HG03342 (cell line): ENCODE data around the gene CPZ.
"Not testable (repeated sequence)": the region's sequence is repeated elsewhere in the genome, so short reads cannot be mapped to it uniquely, and the experiment has no call there.

ENCODE experiments used
- ATAC-seq: cut with Tn5 transposase; IDR thresholded peaks from one replicate; pipeline ENCODE4 v1.9.1; 2021; ENCODE audit warnings: mild to moderate bottlenecking, moderate library complexity; ENCODE audit not compliant: unreplicated experiment

CPZ gene

DNA sequence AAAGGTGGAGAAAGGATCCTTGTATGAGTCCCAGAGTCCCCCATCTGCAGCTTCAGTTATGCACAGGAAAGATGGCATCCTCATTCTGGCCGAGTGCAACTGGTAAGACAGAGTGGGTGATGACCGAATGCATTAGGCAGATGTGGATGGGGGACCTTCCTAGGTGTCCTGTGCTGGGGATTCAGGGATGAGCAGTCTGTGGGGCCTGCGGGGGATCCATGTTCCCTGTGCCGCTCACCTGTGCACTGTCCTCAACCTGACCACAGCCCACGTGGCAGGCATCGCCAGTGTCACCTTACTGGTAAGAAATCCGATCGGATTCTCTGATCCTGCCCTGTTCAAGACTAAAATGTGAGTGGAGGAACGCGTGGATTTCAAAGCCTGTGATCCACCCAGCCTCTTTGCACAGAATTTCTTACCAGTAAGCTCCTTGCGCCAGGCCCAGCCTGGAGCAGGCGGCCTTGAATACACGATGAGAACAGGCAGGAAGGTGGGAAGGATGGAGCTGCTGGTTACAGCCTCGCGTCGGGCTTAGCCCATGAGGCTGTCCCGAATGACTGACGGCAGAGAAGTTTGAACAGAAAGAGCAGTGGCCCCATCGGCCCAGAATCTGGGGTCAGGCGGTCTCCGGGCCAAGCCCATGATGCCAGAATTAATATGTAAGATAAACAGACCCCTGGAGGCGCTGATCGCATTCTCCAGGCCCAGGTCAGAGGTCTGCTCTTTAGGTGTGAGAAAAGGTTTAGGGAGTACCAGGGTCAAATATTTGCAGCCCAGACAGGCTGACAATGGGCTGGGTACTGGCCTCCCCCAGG lies 56.5 kb downstream of the CPZ start:
- no peak for ATAC-seq

DNA sequence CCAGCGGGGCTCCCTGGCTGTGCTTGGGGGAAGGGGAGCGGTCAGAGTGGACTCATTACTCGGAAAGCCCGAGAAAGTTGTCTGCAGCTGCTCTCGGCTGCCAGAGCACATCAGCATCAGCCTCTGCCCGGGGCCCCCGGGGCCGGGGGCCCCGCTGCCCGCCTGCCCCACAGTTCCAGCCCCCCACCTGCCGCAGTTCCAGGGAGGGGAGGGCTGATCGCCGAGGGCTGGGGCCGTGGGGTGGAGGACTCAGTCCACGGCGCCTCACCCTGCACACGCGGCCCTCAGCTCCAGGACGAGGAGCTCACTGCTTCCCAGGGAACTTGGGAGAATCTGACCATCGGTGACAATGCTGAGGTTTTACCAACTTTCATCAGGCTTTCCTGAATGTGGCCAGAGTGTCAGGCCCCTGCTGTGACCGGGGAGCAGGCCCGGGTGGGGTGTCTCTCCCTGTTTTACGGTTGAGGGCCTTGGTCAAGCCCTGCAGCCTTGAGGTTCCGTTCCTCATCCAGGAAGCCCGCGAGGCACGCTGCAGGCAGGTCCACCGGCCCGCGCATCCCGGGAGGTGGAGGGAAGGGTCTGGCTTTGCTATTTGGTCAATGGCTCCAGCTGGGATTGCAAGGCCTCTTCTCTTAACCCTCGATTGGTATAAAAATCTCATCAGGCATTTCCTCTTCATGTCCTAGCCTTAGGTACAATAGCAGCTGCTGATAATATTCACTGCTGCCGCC lies 57.2 kb downstream of the CPZ start:
- ATAC-seq, result no peak

DNA sequence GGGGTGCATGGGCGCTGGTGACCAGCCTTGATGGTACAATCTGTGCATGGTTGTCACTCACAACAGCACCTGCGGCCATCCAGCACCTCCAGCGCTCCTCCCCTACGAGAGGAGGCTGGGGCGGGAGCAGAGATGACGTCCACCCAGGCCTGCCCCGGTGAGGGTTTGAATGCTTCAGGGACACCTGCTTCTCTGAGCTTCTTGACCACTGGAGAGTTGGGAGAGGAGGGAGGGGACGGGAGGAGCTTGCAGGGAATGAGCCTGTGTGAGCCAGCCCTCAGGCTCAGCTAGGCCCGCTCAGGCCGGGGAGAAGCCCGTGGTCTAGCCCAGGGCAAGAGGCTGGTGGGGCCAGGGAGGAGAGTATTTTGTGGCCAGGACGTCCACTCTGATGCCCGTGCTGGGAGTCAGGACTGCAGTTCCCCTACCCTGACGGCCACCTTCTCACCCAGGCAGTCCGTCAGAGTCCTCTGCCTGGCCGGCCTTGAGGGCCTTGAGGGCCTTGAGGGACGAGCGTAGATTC lies 59.2 kb downstream of the CPZ start:
- ATAC-seq, result no peak

DNA sequence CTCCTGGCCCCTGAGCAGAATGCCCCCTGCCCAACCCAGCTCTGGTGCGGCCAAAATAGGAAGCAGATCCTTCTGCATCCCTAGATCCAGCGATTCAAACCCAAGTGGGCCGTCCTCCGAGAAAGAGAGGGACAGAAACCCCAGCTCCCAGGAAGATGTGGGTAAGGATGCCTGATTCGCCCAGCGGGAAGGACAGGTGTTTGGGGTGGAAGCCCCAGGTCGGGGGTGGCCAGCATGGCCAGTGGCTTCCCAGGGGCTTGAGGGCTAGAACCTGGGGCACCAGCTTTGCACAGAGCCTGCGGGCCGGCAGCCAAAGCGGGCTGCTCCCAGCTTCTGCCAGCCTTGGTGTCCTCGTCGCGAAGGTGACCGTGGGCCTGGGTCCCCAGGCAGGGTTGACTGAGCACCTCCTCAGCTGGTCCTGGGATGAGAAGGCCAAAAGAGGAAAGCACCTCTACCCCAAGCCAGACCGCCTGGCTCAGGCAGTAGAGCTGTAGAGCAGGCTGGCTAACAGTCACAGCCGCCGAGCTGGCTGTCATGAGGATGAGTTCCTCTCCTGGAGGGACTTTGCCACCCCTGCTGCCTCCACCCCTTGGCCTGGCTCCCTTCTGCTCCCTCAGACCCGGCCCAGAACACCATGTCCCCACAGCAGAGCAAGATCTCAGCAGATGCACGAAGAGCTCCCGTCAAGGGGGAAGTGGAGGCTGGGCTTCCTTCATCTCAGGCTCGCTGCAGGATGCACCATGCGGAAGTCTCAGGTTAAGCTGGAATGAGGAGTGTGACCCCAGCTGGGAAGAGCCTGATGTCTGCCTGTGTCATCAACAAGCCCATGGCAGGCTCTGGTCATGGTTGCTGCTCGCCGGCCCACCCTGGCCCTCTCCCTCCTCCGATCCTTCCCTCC lies 59.9 kb downstream of the CPZ start:
- no peak for ATAC-seq

DNA sequence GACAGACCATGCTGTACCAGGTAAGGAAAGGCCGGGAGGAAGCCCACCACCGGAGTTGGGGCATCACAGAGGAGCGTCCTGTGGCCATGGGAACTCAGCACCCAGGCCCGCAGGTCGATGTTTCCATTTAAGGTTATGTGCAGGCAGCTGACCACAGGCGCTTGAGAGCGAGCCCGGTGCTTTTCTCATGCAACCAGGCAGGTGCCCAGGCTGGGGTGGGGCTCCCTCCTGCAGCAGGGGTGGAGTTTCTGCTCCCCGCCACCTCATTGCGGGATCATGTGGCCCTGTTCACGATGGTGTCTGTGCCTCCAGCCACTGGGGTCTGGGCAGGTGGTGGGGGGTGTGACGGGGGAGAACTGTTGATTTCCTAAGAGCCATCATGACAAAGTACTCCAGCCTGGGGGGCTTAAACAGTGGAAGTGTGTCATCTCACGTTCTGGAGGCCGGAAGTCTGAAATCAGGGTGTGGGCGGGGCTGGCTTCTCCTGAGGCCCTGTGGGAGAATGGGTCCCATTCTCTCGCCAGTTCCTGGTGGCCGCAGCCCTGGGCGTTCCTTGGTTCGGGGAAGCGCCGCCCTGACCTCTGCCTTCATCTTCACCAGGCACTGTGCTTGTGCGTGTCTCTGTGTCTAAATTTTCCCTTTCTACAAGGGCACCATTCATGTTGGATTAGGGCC lies 60.9 kb downstream of the CPZ start:
- ATAC-seq, result no peak

DNA sequence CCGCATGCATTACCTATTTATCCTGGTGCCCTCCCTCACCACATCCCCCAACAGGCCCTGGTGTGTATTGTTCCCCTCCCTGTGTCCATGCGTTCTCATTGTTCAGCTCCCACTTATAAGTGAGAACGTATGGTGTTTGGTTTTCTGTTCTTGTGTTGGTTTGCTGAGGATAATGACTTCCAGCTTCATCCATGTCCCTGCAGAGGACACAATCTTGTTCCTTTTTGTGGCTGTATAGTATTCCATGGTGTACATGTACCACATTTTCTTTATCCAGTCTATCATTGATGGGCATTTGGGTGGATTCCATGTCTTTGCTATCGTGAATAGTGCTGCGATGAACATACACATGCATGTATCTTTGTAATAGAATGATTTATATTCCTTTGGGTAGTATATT lies 61.6 kb downstream of the CPZ start:
- ATAC-seq, result not testable (repeated sequence)

DNA sequence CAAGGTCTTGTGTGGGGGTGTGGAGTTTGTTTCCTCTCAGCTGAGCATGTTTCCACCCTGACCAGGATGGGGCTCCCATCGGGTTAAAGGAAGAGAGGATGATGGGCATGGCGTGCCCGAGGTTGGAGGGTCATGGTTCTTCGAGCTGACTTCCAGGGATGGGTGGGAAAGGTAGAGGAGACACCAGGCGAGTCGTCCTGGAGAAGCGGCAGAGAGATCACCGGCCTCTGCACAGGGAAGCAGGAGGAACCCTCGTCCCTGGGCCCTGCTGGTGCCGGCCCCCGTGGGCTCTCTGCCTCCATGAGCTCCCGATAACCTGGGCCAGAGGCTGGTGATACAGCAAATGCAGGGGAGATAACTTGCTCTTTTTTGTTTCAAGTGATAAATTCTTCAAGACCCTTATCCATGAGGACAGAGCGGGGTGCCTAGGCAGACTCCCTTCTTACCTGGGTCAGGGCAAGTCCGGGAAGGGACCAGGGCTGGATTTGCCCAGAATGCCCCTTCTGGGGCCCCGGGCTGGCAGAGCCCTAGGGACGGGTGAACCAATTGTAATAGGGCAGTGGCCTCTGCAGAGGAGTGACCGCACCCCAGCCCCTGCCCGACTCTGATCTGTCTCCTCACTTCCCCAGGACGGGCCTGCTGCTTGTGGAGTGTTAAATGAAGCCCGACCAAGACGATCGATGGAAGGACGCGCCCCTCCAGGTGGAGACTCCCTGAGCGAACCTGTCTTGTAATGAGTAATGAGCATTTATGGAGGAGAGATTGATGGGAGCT lies 63.0 kb downstream of the CPZ start:
- no peak for ATAC-seq

DNA sequence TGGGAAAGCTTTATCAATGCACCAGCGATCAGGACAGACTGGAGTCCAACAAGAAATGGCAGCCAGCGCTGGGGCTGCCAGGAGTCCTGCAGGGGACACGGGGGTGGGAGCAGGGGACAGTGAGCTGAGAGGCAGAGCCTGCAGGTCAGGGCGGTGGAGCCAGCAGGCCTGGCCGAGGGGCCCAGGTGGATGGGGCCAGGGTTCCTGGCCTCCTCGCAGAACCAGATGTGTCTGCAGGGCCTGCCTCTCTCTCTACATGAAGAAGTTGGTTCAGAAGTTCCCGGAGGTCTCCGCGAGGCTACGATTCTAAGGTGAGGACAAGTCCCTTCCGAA lies 63.6 kb downstream of the CPZ start:
- ATAC-seq, result no peak

DNA sequence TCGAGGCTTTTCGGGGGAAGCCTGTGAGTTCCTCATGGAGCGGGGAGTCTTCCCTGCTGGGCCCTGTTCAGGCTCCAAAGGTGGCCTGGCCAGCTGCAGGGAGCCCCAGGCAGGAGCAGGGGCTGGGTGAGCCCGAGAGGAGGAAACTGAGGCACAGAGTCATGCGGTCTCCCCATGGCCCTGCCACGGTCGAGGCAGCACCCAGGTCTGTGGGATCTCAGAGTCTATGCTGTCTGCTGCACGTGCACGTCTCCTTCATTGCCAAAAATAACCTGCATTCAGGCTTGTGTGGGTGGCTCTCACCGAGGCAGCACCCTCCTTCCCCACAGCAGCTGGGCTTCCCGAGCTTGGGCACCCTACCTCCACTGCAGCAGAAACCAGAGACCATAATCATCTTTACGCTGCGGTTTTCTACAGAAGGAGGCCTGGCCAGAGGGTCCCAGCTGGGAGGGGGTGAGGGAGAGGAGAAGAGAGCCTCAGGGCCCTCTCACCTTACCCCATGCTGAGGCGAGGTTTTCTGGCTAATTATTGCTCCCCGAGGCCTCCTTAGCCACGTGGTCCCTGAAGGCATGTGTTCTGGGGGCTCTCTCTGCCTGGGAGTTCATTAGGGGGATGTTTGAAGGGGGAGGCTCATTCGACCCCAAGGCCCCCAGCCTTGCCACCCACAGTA lies 64.3 kb downstream of the CPZ start:
- no peak for ATAC-seq

DNA sequence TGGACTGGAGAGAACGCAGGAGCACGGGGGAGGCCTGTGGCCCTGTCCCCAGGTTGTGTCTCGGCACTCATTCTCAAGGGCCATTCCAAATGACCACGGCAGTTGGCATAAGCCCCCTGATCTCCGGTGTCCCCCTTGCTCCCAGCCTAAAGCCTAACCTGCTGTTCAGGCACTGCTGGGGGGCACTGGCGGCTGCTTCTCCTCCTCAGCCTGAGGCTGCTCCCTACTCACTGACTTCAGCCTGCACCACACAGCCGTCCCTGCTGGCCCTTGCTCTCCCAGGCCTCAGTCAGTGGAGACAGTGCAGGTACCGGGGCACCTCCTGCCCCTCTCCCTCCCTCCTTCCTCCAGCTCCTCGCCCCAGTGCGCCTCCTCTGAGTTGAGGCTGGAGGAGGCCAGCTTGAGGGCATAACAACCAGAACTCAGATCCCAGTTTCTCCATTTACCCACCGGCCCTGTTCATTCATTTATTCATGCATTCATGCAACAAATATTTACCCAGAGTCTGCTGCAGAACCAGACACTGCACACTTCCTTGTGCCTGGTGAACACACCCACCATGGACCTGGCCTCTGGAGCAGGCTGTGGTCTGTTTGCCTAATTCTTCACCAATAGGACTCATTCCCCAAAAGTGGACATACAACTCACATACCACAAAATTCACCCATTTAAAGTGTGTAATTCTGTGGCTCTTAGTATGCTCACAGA lies 65.0 kb downstream of the CPZ start:
- ATAC-seq, result no peak

DNA sequence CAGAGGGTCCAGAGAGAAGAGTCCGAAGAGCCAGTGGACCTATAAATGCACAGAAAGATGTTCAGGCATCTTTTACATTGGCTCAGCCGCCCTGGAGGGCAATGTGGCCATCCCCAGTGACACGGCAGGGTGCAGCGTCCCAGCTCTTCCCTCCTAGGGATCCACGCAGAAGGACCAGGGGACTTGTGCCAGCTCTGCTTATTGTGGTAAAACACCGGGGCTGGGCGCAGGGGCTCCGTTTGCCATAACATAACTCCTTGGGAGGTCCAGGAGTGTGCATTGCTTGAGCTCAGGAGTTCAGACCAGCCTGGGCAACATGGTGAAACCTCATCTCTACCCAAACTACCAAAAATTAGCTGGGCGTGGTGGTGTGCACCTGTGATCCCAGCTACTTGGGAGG lies 70.2 kb downstream of the CPZ start:
- ATAC-seq, result no peak

DNA sequence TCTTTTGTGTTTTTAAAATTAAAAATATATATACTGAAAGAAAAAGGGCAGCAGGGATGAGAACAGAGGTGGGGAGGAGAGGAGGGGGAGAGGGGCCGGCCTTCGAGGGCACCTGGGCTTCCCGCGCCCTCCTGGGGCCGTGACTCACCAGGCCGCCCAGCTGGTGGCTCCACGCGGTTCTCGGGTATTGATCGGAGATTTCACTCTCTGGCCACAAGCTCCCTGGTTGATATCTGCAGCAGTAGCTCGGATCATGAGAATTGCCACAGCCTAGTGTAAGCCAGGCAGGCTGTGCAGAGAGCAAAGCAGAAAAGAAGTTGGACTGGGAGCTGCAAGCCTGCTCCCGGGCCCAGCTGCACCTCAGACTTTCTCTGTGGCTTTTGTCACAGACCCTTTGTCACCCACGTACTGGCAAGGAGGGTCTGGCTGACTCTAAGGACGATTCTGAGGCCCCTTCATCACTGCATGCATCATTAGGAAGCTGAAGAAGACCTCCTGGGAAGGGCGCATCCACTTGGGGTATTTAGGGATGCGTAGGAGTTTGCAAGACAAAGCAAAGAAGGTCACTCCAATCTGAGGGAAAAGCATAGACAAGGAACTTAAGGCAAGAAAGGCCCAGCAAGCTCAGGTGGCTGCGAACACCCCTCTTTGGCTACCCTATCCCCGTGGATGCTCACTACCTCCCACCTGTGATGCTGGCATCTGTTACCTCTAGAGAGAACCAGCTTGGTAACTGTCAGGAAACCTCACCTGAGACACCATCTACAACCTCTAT lies 71.7 kb downstream of the CPZ start:
- no peak for ATAC-seq

DNA sequence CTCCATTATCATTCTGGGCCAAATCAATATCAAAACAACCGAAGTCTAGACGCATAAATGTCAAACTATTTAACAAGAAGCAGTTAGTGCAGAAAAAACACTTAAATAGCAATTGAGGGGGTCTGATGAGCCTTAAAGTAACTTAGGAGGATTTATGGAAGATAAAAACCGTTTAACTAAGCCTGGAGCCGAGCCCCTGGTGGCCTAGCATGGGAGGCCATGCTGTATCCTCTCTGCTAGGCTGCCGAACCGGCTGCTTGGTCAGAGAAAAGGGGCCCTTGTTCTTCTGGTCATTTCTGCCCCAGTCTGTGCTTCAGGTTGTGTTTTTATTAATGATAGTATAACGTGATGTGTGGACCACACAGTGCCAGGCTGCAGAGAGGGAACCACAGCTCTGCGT lies 72.4 kb downstream of the CPZ start:
- ATAC-seq, result no peak

DNA sequence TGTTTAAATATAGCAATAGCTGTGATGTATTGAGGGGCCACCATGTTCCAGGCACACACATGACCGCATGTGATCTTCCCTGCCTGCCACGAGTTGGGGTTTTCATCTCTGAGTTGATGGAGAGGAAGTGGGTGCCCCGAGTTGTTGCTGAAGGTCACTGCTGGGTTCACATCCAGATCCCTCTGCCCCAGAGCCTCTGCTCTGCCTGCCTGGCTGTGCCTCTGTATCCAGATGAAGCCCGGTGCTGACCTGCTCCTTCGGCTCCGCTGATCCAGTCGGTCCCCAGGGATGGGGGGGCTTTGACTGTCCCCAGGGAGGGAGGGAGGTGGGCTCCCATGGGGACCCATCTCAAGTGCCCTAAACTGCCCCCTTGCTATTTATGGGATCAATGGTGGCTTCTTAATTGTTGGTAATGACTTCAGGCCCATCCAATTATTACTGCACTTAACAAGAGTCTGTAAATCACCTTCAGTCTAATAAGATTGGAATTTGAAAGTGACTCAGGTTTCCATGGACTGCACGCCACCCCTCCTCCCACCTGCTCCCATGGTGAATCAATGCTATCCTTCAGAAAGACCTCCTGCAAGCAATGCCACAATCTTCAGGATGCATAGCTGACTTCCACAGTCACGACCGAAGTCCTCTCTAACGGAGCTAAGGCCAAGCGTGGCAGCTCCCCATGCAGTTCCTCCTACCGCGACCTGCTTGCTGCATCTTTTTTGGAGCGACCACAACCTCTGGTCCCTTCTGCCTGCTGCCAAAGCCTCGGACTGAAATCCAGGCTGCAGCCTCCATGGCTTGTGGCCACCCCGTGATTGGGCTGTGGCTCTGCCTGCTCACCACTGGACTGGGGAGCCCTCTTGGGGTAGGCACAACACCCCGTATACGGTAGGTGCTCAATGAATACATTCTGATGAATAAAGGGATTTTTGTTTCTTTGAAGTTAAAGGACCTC lies 73.1 kb downstream of the CPZ start:
- no peak for ATAC-seq

DNA sequence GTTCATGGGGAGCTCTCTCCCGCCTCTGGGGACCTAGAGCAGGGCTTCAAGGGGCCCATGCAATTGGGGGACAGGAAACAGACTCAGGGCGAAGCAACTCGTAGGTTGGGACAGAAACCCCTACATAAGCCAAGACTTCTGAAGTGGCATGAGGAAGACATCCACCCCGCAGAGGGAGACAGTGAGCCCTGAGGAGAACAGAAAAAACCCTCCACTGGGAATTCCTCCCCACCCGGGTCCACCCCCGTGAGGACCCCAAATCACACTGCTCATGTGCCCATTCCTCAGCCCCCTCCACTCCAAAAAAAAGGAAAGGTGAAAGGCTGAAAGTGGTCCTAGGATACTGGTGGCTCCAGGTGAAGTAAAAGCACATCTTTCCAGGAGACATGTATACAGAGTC lies 74.0 kb downstream of the CPZ start:
- no peak for ATAC-seq
